Kidney capillary endothelial cell (primary cell): ENCODE measurements around the gene CLMP.
A peak's percentile ranks its signal among the peaks of the same experiment; 100 is the strongest.
"Not testable (repeated sequence)": the region's sequence is repeated elsewhere in the genome, so short reads cannot be mapped to it uniquely, and the experiment has no call there.

Experiments used
- DNase-seq: peaks from one replicate; pipeline ENCODE4 v3.0.0-alpha.2; 2018; ENCODE audit warnings: low spot score

Gene CLMP

GRCh38 chr11:123168241-123168640 is 26.8 kb downstream of the CLMP start:
- no peak for DNase-seq

- no peak for DNase-seq
These were observed 28.9 kb downstream of the CLMP start for GRCh38 chr11:123166071-123166559.

GRCh38 chr11:123164732-123165450 is 30.2 kb downstream of the CLMP start:
- DNase-seq: no peak

- DNase-seq: no peak
These were observed 31.4 kb downstream of the CLMP start for GRCh38 chr11:123163621-123164020.

DNA sequence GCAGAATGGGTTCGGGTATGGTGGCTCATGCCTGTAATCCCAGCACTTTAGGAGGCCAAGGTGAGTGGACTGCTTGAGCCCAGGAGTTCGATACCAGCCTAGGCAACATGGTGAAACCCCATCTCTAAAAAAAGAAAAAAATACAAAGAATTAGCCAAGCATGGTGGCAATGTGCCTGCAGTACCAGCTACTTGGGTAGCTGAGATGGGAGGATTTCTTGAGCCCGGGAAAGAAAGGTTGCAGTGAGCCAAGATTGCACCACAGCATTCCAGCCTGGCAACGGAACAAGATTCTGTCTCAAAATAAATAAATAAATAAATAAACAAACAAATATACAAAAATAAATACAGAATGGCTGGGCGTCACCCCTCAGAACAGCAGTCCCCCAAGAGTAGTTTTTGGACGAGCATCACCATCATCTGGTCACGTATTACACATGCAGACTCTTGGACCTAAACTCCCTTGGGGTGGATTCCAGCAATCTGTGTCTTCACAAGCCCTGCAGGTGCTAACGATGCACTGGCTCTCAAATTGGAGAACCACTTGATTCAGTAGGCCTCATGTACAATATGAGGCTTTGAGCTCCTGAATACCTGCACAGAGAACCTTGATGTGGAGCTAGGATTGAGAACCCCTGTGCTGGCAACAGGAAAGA is 33.5 kb downstream of the CLMP start:
- DNase-seq: no peak

GRCh38 chr11:123159183-123159857 is 35.7 kb downstream of the CLMP start:
- DNase-seq: no peak

DNA sequence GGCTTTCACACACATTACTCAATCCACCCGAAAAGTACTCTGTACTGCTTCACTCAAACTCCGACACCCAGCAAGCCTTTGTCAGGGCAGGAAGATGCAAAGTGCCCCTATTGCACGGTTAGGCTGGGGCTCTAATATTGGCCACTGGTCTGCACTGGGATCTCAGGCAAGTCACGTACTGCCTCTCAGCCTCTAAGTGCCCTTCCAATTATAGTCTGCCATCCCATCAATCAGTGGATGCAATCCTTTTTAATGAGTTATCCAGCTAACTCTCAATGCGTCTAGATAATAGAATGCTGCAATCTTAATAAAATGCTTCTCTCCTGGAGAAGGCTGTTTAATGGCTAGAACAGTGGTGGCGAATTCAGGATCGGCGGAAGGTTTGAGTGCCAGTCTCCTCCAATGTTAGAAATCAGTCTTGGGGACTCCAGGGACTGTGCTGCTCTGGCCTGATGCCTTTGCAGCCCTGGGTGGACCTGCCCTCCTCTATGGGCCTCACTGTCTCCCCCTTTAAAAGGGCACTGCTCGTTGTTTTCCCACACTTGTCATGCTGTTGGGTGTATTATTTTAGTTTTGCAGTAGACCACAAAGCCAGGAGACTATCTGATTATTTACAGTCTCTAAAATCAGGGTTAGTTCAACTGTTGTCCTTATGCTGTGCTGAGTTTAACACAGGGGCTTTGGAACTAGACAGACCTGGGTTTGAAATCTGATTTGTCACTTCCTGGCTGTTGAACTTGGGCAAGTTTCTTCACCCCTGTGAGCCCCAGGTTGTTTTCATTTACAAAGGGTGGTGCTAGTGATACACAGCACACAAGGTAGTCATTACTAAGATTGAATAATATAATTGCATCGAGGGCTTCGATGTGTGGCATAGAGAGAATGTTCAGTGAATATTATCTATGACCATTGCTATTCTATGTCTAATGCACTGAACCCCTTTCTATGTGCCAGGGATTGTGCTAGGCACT is 36.7 kb downstream of the CLMP start:
- no peak for DNase-seq

DNA sequence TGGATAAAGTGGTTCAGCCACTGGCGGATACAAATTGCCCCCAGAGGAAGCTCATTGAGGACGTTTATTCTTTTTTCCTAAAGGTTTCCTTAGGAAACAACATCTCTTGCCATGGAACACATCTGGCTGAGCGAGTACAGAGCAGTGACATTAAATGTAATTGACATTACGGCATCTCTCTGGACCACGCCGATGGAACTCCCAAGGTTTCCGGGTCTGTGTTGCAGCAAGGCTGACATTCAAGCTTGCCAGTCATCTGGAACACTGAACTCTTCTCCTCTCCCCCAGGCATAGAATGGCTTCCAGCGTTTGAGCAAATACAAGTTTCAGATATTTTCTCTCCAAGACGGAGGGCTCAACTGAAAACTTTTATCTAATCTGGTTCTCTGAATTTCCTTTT is 42.1 kb downstream of the CLMP start:
- no peak for DNase-seq

- not testable (repeated sequence) for DNase-seq
These were observed 42.7 kb downstream of the CLMP start for GRCh38 chr11:123152346-123152745.

DNA sequence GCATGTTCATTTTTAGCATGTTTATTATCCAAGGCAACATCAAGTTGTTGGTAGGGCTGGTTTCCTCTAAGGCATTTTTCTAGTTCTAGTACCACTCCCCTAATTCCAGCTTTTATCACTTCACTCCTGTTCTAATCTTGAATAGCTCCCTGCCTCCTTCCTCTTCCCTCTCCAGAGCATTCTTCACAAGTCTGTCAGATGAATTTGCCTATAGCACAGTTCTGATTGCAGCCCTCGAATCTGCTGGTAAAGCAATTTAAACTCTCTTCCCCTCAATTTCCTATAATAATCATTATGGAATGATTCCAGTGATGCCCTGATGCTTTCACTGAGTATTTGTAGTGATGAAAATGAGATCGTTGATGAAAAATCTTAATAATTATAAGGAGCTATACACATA is 43.3 kb downstream of the CLMP start:
- no peak for DNase-seq

DNA sequence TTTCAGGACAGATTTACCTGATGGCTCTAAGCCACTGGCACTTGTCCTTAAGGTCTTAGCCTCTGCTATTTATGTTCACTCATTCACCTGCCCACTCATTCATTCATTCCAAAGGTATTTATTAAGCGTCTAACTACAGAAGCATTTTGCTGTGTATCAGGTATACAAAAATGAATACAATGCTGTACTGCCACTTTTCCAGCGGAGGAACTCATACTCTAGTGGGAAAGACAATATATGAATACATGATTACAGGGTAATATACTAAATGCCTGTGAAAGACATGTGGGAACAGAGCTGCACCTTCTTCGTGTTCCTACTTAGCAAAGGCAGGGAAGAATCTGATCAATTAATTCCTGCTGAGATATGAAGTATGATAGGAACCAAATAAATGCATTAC is 43.7 kb downstream of the CLMP start:
- DNase-seq: no peak

GRCh38 chr11:123150882-123151281 is 44.2 kb downstream of the CLMP start:
- no peak for DNase-seq

GRCh38 chr11:123148965-123149364 is 46.1 kb downstream of the CLMP start:
- DNase-seq: no peak

DNA sequence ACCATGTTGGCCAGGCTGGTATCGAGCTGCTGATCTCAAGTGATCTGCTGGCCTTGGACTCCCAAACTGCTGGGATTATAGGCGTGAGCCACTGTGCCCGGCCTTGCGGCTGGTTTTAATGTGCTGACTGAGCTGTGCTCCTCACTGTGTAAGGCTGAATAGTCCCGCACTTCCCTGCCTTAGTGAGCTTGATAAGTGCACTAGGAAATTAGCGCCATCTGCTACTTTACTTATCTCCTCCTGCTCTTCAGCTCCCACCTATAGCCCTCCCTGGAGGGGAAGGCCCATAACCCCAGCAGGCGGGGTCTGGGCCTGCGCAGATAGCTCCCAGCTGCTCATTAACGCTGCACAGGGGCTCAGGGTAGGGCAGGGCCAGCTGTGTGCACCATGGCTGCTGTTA is 49.4 kb downstream of the CLMP start:
- no peak for DNase-seq

DNA sequence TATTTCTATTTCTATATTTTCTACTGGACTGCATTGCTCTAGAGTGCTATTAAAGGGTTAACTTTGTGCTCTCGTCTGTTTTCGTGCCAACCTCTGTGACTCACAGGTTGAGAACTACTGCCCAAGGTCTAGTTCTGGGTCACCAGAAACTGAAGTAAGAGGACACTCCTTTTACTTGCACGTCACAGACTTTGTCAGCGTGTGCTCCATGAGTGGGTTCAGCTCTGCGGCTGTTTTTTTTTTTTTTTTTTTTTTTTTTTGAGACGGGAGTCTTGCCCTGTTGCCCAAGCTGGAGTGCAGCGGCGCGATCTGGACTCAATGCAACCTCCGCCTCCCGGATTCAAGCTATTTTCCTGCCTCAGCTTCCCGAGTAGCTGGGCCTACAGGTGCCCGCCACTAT is 49.8 kb downstream of the CLMP start:
- DNase-seq: peak; percentile 58

- DNase-seq: no peak
These were observed 50.3 kb downstream of the CLMP start for GRCh38 chr11:123144707-123145106.

- DNase-seq: no peak
These were observed 51.1 kb downstream of the CLMP start for GRCh38 chr11:123143921-123144320.

DNA sequence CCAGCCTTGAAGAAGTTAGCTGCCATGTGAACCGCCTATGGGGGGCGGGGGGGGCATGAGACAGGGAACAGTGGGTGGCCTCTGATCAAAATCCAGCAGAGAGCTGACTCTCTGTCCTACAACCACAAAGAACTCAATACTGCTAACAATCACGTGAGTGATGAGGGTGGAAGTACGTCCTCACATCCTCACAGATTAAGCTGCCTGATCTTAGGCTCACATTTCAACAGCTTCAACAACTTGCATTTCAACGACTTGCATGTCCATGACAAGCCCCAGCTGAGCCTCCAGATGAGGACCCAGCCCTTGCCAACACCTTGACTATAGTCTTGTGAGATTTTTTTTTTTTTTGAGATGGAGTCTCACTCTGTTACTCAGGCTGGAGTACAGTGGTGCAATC is 51.6 kb downstream of the CLMP start:
- no peak for DNase-seq

DNA sequence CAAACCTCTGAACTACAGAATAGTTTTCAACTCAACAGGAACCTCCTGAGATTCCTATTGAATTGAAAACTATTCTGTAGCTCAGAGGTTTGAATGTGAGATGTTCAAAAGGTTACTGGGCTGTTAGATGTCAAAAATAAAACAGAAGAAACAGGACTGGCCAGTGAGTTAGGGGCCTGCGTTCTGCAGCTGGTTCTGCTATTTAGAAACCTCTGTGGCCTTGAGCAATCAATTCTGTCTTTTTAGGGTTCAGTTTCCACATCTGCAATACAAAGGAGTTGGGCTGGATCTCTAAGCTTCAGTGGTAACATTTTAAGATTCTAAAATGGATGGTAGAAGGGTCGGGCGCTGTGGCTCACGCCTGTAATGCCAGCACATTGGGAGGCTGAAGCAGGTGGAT is 55.8 kb downstream of the CLMP start:
- DNase-seq: no peak

DNA sequence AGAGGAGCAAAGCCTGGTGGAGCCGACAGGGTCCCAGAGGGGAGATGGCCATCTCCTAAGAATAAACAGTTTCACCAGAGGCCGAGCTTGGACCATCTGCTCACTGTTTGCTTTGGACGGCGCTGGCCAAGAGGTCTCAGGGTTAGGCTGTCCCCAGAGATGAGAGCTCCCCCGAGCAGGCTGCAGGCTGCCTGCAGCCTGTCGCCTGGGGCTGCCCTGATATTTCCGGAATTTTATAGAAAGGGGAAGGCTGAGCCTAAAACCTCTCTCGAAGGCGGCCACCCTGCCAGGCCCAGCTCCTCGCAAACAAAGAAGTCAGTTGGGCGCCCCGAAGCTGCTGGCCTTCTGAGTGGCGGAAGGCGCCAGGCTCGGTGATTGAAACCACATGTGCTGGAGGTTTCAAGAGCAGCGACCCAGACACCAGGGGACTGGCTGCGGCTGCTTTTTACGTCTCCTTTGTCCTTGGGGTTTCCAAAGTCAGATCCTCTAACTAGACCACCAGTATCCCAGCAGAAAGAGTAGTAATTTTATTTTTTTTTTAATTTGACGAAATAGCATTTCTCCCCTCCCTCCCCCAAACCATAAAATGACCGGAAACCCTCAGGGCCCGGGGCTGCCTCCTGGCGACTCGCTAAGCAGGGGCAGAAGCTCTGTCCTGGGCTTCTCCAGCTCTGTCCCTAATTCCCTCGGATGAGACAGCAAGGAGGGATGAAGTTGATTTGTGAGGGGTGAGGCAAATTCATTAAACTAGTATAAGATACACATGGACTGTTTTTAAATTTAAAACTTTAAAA is 57.4 kb downstream of the CLMP start:
- peak; percentile 58 for DNase-seq

DNA sequence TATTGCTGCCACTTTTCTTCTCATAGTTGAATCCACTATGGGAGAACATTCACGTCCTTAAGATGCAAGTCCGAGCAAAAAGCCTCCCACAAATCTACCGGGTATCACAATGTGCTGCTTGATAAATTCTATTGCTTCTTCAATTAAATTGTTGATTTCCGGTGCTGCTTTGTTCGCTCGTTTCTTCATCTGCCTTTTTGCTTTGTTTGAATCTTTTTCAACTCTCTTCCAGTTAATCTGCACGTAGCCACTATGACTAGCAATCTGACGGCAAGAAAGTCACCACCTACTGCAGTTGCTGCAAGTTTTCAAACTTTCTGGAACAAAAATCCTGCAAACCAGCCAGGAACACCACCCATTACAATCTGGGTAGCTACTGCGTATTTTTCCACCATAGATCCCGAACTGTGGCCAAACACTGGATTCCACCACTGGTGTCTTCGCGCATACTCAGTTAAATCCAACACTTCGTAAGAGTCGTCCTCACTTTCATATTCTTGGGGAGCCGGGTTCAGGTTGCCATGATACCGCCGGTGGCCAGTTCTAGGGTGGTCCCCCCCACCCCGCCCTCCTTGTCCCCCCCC is 59.1 kb downstream of the CLMP start:
- DNase-seq: no peak
